ENCODE results near the gene POT1. TPM values are rescaled to one million over a fixed set of nuclear protein-coding genes. Genes with fewer than 3 reads are reported as not detected.

The POT1 gene
- total and polyA plus RNA-seq, 2 of the 8 experiments (the other 6 are each of a cell fraction or from before 2014, with no cell fraction given) = 13.1 to 22.8 TPM

- TF ChIP-seq JUN (IDR thresholded peaks at IDR 0.05; ENCODE audit: low read depth, low read length) (no peak), RNF2 (IDR thresholded peaks at IDR 0.05; ENCODE audit: borderline replicate concordance, low read depth, low read length, missing control alignments, poor library complexity, severe bottlenecking) (no peak)
Observed at GRCh38 chr7:124791426-124791825, 138.2 kb downstream of the POT1 start (continued).
